ENCODE measurements around the gene TUT4.

TUT4 gene

GRCh38 chr1:52569449-52570210, 16.7 kb upstream of the TUT4 start:
- DNase-seq, result no peak

DNA sequence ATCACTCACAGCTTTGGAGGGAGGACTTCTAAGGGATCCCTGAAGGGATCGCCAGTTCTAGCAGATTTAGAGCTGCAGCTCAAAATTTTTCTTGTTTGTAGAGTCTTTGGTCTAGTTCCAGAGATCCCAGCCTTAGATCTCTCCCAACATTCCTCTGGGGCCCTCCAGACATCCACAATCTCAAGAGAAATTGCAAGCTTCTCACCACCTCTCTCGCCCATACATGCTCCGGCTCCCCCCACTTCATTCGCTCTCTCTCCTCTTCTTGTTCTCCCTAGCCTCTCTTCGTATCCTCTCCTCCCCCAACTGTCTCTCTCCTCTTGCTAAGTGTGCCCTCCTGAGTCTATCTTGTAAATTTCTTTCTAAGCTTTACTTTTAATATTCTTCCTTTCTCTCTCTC, 15.1 kb upstream of the TUT4 start:
- DNase-seq, result no peak

DNA sequence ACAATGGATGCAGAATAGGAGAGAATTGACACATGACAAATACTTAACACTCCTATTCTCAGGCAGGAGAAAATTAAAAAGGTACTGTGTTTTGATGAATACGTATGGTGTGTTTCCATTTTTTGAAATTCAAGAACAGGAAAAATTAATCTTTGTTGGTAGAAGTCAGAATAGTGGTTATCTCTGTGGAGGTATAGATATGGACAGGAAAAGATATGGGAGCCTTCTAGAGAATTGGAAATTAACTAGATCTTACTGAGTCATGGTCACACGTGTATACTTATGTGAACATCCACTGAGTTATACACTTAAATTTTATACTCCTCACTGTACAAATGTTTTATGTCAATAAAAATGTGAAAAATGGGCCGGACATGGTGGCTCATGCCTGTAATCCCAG, 9.9 kb upstream of the TUT4 start:
- no peak for DNase-seq

- DNase-seq, result no peak
Observed at GRCh38 chr1:52559875-52560274, 7.0 kb upstream of the TUT4 start.

GRCh38 chr1:52558941-52559340, 6.0 kb upstream of the TUT4 start:
- no peak for DNase-seq

- no peak for DNase-seq
Observed at GRCh38 chr1:52556641-52557360, 3.9 kb upstream of the TUT4 start.

DNA sequence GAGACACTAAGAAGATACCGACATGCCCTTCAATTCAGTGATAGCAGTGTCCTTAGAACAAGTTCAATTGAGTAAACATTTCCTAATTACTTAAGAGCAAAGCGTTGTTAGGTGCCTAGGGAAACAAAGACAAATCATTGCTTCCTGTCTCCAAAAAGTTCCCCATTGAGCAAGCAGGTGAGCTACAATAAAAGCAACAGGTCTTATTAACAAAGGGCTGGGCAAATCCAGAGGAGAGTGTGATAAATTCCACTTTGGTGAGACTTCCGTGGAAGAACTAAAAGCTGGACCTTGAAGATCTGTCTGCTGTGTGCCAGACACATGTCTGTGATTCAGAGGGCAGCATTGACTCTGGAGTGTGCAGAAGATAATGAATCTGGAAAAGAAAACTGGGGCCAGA, 1.9 kb upstream of the TUT4 start:
- no peak for DNase-seq

DNA sequence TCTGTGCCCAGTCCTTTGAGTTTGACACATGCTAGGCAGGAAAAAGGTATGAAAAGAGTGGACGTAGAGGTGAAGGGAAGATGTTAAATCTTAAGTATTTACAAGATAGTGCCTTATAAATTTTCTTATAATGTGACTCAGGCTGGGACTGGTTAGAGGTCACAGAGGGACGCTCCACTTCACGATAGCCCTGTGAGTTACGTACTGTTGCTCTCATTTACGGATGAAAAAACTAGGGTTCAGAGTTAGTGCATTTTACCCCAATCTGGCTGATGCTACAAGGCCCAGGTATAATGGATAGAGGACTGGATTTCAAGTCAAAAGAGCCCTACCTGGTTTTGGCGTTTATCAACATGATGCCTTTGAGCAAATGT, 1.4 kb upstream of the TUT4 start:
- DNase-seq, result no peak

DNA sequence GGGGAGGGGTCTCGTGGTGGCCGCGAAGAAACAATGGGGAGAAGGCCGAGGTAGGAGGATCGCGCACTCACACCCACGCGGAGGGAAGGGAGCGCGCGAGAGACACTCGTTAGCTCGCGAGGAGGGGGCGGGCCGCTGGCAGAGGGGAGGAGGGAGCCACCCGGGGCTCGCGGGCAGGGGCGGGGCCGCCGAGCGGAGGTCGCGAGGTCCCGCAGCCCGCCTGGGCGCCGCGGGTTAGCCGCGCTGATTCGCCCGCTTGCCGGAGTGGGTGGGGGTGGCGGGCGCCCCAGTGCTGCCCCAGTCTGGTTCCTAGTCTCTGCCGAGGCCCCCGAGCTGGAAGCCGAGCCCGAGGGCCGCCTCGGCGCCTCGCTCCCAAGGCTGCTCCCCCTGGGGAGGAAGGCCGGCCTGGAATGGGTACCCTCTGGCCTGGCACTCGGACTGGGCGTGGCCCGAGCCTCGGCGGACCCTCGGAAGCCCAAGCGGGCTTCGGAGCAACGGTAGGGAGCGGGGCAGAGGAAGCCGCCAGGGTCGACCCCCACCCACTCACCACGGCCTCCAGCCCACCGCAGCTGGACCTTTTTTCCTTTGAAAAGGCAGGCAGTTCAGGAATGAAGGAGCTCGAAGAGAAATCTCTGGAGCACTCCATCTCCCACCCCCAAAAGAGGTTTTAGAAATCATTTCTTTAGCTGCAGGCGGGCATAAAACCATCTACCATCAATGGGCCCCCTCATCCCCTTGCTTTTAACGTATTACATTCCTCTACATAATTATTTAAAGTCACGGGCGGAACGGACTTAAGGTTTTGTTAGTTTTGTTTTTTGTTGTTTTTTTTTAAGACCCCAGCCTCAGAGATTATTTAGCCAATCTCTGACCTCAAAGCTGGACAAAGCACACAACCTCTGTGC, 722 bp upstream of the TUT4 start:
- peak; percentile 93 for DNase-seq

- DNase-seq, result peak; percentile 74
Observed at GRCh38 chr1:52552236-52552504, 722 bp downstream of the TUT4 start.

DNA sequence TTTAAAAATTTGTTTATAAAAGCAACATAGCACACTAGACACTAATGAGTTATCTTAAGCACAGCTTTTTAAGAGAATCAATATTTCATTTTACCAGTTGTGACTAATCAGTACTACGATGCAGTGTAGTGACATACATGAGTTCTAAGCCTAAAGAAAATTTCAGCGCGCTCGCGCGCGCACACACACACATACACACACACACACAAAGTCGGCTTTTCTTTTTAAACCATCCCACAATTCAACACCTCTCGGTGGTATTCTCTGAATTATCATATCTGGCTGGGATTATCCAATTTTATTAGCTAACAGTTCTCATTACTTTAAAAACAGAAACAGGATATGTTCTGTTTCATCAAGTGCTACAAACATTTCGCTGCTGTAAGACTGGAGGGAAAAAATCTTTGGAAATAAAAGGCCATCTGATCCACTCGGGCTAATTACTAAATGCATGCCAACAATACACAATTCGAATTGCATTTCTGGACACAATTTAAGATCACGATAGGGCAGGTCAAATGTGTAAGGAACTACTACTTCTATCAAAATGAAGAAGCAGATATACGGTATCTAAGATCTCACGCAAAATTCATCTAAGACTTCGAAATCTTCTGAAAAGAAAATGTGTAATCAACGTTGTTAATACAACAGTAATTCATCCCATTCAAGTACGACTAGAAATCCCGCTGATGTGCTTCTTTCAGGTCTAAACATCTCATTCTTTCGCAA, 1.2 kb downstream of the TUT4 start:
- peak; percentile 63 for DNase-seq

DNA sequence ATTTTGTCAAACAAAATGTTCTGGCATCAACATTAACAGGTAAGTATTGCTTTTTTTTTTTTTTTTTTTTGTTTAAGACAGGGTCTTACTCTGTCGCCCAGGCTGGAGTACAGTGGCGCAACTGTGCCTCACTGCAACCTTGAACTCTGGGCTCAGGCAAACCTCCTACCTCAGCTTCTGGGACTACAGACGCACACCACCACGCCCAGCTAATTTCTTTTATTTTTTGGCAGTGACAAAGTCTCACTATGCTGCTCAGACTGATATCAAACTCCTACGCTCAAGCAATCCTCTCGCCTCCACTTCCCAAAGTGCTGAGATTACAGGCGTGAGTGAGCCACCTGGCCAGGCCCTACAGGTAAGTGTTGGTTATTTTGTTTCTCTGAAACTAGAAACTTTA, 2.4 kb downstream of the TUT4 start:
- DNase-seq, result no peak

DNA sequence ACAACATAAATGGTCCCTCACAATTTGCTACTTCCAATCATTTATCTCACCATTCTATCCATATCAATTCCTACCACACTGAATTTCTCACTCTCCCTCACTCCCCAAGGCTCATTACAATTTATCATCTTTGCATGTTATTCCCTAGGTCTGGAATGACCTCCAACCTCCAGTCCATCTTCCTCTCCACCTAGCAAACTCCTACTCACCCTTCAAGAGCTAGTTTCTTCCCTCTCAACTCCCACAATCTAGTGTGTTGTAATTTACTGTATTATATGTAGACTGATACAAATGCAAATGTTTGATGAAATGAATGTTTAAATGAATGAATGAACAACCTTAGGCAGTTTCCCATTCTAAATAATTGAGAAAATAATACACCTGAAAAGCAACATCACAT, 3.6 kb downstream of the TUT4 start:
- no peak for DNase-seq

GRCh38 chr1:52546852-52547251, 6.0 kb downstream of the TUT4 start:
- DNase-seq, result no peak

DNA sequence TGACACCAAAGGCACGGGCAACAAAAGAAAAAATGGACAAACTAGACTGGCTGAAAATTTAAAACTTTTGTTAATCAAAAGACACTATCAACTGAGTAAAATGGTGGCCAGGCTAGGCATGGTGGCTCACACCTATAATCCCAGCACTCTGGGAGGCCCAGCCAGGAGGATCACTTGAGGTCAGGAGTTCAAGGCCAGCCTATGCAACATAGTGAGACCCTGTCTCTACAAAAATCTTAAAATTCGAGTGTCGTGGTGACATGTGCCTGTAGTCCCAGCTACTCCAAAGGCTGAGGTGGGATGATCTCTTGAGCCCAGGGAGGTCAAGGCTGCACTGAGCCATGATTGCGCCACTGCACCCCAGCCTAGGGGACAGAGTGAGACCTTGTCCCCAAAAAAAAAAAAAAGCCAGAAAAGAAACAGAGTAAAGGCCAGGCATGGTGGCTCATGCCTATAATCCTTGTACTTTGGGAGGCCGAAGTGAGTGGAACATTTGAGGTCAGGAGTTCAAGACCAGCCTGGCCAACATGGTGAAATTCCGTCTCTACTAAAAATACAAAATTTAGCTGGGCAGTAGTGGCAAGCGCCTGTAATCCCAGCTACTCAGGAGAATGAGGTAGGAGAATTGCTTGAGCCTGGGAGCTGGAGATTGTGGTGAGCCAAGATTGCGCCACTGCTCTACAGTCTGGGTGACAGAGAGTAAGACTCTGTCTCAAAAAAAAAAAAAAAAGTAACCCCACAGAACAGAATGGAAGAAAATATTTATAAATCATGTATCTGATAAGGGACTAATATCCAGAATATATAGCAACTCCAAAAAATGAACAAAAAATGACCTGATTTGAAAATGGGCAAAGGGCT, 8.0 kb downstream of the TUT4 start:
- no peak for DNase-seq

- DNase-seq, result no peak
Observed at GRCh38 chr1:52542085-52542688, 10.7 kb downstream of the TUT4 start.

- no peak for DNase-seq
Observed at GRCh38 chr1:52534928-52535764, 17.7 kb downstream of the TUT4 start.

GRCh38 chr1:52533713-52534112, 19.2 kb downstream of the TUT4 start:
- no peak for DNase-seq

- no peak for DNase-seq
Observed at GRCh38 chr1:52532731-52533327, 20.1 kb downstream of the TUT4 start.

GRCh38 chr1:52532247-52532646, 20.6 kb downstream of the TUT4 start:
- no peak for DNase-seq
